Endothelial cell of umbilical vein (primary cell): Measurements from ENCODE around the gene ZNF407.

ENCODE experiments used
- CTCF ChIP-seq, 2 donors: IDR thresholded peaks; 1 replicate in 1 of 2; 2 replicates in 1 of 2; pipeline ENCODE4 v1.5.1; 2011; ENCODE audit warnings: low read length in 2 of 2, mild to moderate bottlenecking in 2 of 2, moderate library complexity in 2 of 2, control low read depth in 1 of 2, inconsistent platforms in 1 of 2, low read depth in 1 of 2; ENCODE audit not compliant: insufficient read depth in 1 of 2; ENCODE audit errors: extremely low read depth in 1 of 2
- EZH2 ChIP-seq: IDR thresholded peaks from 2 replicates; pipeline ENCODE4 v1.6.1; 2012; ENCODE audit warnings: borderline replicate concordance, low read depth, mild to moderate bottlenecking, moderate library complexity, low read length, inconsistent platforms; ENCODE audit not compliant: severe bottlenecking
- GATA2 ChIP-seq: IDR thresholded peaks from 2 replicates; pipeline ENCODE4 v1.7.0; 2011; ENCODE audit warnings: low read depth, mild to moderate bottlenecking, moderate library complexity, mixed read lengths, low read length; ENCODE audit not compliant: insufficient read length, insufficient read depth
- MYC ChIP-seq: IDR thresholded peaks from one replicate; pipeline ENCODE4 v1.6.1; 2011; ENCODE audit warnings: mild to moderate bottlenecking, low read depth, low read length
- POLR2A ChIP-seq: IDR thresholded peaks from 2 replicates; pipeline ENCODE4 v1.6.1; 2012; ENCODE audit warnings: low read depth, mild to moderate bottlenecking, control low read depth, low read length
- POLR2AphosphoS5 ChIP-seq: IDR thresholded peaks from 2 replicates; pipeline ENCODE4 v1.6.1; 2012; ENCODE audit warnings: low read depth, mild to moderate bottlenecking, control low read depth, low read length, moderate library complexity; ENCODE audit not compliant: insufficient read depth

DNA sequence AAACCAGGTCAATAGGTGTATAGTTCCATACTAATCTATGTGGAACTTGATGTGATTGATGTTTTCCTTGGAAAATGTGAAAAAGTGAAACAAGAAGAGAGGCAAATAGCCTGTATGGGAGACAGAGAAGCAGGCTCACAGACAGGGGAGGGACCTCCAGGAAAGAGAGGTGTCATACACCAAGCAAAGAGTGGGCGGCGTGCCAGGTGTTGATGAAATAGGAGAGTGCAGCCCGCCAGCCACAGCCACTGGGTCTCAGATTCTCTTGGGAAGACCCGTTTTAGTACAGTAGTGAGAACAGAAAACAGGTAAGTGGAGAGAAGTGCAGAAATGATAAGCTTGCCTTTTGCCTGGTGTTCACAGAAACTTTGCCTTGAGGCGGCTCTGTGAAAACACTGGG lies 301.9 kb downstream of the ZNF407 start:
- TF ChIP-seq POLR2AphosphoS5 (no peak), CTCF (IDR thresholded peaks at IDR 0.05; ENCODE audit: extremely low read depth in 1 of 2, insufficient read depth in 1 of 2, low read depth in 1 of 2, low read length in 2 of 2) (no peak), GATA2 (no peak), EZH2 (no peak), MYC (no peak), POLR2A (no peak)
